HepG2 (cell line): ENCODE measurements around the gene ASB4.

Experiments
- BRCA1 ChIP-seq: sonication (generic); formaldehyde crosslinking; IDR thresholded peaks from 2 replicates; pipeline ENCODE4 v1.4.0; 2020; ENCODE audit warnings: missing genetic modification reagents
- GABPA ChIP-seq, 2 experiments: IDR thresholded peaks; 2 replicates each; pipeline ENCODE4 v1.6.1; 2011 to 2016; ENCODE audit warnings: low read depth in 2 of 2, low read length in 1 of 2, missing biosample characterization in 1 of 2, missing genetic modification characterization in 1 of 2
- MYC ChIP-seq: sonication (generic); formaldehyde crosslinking; IDR thresholded peaks from 2 replicates; pipeline ENCODE4 v1.9.0; 2021; ENCODE audit warnings: missing genetic modification reagents, borderline replicate concordance
- NR3C1 ChIP-seq: sonication (generic); formaldehyde crosslinking; IDR thresholded peaks from 2 replicates; pipeline ENCODE4 v1.4.0; 2020; ENCODE audit warnings: missing genetic modification reagents
- TBX3 ChIP-seq: fragments of 450-650 bp; IDR thresholded peaks from 2 replicates; pipeline ENCODE4 v1.6.1; 2017; ENCODE audit warnings: antibody characterized with exemption, mild to moderate bottlenecking, inconsistent platforms, borderline replicate concordance
- XBP1 ChIP-seq: sonication (generic); formaldehyde crosslinking; IDR thresholded peaks from 2 replicates; pipeline ENCODE4 v1.5.0; 2020; ENCODE audit warnings: missing genetic modification reagents
- ZNF572 ChIP-seq: sonication (generic); formaldehyde crosslinking; IDR thresholded peaks from 2 replicates; pipeline ENCODE4 v1.5.1; 2020; ENCODE audit warnings: mild to moderate bottlenecking, missing genetic modification reagents
- TF ChIP-seq, protein P1 (sequence below): sonication (generic); formaldehyde crosslinking; IDR thresholded peaks from 2 replicates; pipeline ENCODE4 v1.9.0; 2021; ENCODE audit warnings: missing genetic modification reagents, borderline replicate concordance
- TF ChIP-seq, protein P2 (sequence below): sonication (generic); formaldehyde crosslinking; IDR thresholded peaks from 2 replicates; pipeline ENCODE4 v1.5.1; 2020; ENCODE audit warnings: missing genetic modification reagents, mild to moderate bottlenecking, borderline replicate concordance
- TF ChIP-seq, protein P3 (sequence below): sonication (generic); formaldehyde crosslinking; IDR thresholded peaks from 2 replicates; pipeline ENCODE4 v1.5.0; 2020; ENCODE audit warnings: mild to moderate bottlenecking, missing genetic modification reagents, moderate library complexity

- TF ChIP-seq ZNF572 (CRISPR knock-in tag) (no peak), TBX3 (no peak), BRCA1 (CRISPR knock-in tag) (no peak), MYC (CRISPR knock-in tag) (no peak), NR3C1 (no peak), GABPA (IDR thresholded peaks at IDR 0.05; ENCODE audit: low read depth, low read length) (no peak), GABPA (CRISPR knock-in tag; IDR thresholded peaks at IDR 0.05; ENCODE audit: low read depth) (no peak), XBP1 (CRISPR knock-in tag) (no peak)
- TF ChIP-seq, protein P1, sequence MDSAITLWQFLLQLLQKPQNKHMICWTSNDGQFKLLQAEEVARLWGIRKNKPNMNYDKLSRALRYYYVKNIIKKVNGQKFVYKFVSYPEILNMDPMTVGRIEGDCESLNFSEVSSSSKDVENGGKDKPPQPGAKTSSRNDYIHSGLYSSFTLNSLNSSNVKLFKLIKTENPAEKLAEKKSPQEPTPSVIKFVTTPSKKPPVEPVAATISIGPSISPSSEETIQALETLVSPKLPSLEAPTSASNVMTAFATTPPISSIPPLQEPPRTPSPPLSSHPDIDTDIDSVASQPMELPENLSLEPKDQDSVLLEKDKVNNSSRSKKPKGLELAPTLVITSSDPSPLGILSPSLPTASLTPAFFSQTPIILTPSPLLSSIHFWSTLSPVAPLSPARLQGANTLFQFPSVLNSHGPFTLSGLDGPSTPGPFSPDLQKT, result no peak
- TF ChIP-seq, protein P2, sequence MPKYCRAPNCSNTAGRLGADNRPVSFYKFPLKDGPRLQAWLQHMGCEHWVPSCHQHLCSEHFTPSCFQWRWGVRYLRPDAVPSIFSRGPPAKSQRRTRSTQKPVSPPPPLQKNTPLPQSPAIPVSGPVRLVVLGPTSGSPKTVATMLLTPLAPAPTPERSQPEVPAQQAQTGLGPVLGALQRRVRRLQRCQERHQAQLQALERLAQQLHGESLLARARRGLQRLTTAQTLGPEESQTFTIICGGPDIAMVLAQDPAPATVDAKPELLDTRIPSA (CRISPR knock-in tag), result no peak
- TF ChIP-seq, protein P3, sequence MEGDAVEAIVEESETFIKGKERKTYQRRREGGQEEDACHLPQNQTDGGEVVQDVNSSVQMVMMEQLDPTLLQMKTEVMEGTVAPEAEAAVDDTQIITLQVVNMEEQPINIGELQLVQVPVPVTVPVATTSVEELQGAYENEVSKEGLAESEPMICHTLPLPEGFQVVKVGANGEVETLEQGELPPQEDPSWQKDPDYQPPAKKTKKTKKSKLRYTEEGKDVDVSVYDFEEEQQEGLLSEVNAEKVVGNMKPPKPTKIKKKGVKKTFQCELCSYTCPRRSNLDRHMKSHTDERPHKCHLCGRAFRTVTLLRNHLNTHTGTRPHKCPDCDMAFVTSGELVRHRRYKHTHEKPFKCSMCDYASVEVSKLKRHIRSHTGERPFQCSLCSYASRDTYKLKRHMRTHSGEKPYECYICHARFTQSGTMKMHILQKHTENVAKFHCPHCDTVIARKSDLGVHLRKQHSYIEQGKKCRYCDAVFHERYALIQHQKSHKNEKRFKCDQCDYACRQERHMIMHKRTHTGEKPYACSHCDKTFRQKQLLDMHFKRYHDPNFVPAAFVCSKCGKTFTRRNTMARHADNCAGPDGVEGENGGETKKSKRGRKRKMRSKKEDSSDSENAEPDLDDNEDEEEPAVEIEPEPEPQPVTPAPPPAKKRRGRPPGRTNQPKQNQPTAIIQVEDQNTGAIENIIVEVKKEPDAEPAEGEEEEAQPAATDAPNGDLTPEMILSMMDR (CRISPR knock-in tag), result no peak
Measured at GRCh38 chr7:95556777-95557176, 71.0 kb downstream of the ASB4 start.
